GM18867 (cell line): ENCODE measurements around the gene ALDH3B1.

Source experiments
- ATAC-seq: cut with Tn5 transposase; IDR thresholded peaks from one replicate; pipeline ENCODE4 v1.9.1; 2021; ENCODE audit warnings: mild to moderate bottlenecking, moderate library complexity; ENCODE audit not compliant: unreplicated experiment

The ALDH3B1 gene

GRCh38 chr11:68041617-68042218 lies 31.6 kb downstream of the ALDH3B1 start:
- ATAC-seq, result no peak

GRCh38 chr11:68042219-68043028 lies 32.3 kb downstream of the ALDH3B1 start:
- ATAC-seq, result no peak

GRCh38 chr11:68043029-68043348 lies 32.9 kb downstream of the ALDH3B1 start:
- no peak for ATAC-seq

GRCh38 chr11:68043349-68044144 lies 33.4 kb downstream of the ALDH3B1 start:
- no peak for ATAC-seq

GRCh38 chr11:68044145-68044813 lies 34.2 kb downstream of the ALDH3B1 start:
- ATAC-seq, result no peak

- ATAC-seq, result no peak
Measured at GRCh38 chr11:68044898-68045351, 34.8 kb downstream of the ALDH3B1 start.

- ATAC-seq, result no peak
Measured at GRCh38 chr11:68047437-68048290, 37.5 kb downstream of the ALDH3B1 start.

GRCh38 chr11:68048681-68049508 lies 38.8 kb downstream of the ALDH3B1 start:
- no peak for ATAC-seq

- ATAC-seq, result no peak
Measured at GRCh38 chr11:68049509-68050370, 39.6 kb downstream of the ALDH3B1 start.

- ATAC-seq, result no peak
Measured at GRCh38 chr11:68050371-68050841, 40.3 kb downstream of the ALDH3B1 start.

- ATAC-seq, result no peak
Measured at GRCh38 chr11:68051191-68052136, 41.3 kb downstream of the ALDH3B1 start.

GRCh38 chr11:68052137-68052873 lies 42.2 kb downstream of the ALDH3B1 start:
- no peak for ATAC-seq

GRCh38 chr11:68053117-68053516 lies 43.0 kb downstream of the ALDH3B1 start:
- ATAC-seq, result no peak

GRCh38 chr11:68053981-68054812 lies 44.1 kb downstream of the ALDH3B1 start:
- no peak for ATAC-seq
